ENCODE measurements around the gene PANK4. TPM values are rescaled to one million over a fixed set of nuclear protein-coding genes. Genes with fewer than 3 reads are reported as not detected.
"Not testable (repeated sequence)": the region's sequence is repeated elsewhere in the genome, so short reads cannot be mapped to it uniquely, and the experiment has no call there.

The PANK4 gene
- total and polyA plus RNA-seq, 9 donors: 19.7 to 30.2 (median 22.5) TPM

GRCh38 chr1:2463396-2463795, 63.0 kb downstream of the PANK4 start:
- Histone ChIP-seq H3K36me3 (ENCODE audit: control insufficient read depth, insufficient read depth, low read length) (no peaks in the 10 kb centered on the region), H3K4me1 (ENCODE audit: control insufficient read depth, insufficient read depth, low read length) (peaks cover 26% of the 10 kb centered on the region), H3K27me3 (ENCODE audit: control insufficient read depth, insufficient read depth, low read length) (peaks cover 42% of the 10 kb centered on the region), H3K4me3 (ENCODE audit: low read length) (no peak overlapping the region), H3K9me3 (replicated peaks; ENCODE audit: control insufficient read depth, low read depth, low read length) (no peaks in the 10 kb centered on the region), H3K27ac (ENCODE audit: low read length) (no peak overlapping the region)
- WGBS (ENCODE audit: insufficient coverage): 17% methylated on average over 13 of the region's 17 CpGs
- peak; percentile 53 for DNase-seq

- no peak for DNase-seq
- peaks cover 38% of the 10 kb centered on the region for H3K27me3 ChIP-seq (ENCODE audit: control insufficient read depth, insufficient read depth, low read length)
- H3K36me3 ChIP-seq (ENCODE audit: control insufficient read depth, insufficient read depth, low read length): no peaks in the 10 kb centered on the region
- WGBS (ENCODE audit: insufficient coverage): 27% methylated on average over 14 of the region's 15 CpGs
- no peak overlapping the region for H3K27ac ChIP-seq (ENCODE audit: low read length)
- peaks cover 26% of the 10 kb centered on the region for H3K4me1 ChIP-seq (ENCODE audit: control insufficient read depth, insufficient read depth, low read length)
- H3K9me3 ChIP-seq (replicated peaks; ENCODE audit: control insufficient read depth, low read depth, low read length): no peaks in the 10 kb centered on the region
- H3K4me3 ChIP-seq (ENCODE audit: low read length): no peak overlapping the region
Observed at GRCh38 chr1:2462819-2463218, 63.6 kb downstream of the PANK4 start.

DNA sequence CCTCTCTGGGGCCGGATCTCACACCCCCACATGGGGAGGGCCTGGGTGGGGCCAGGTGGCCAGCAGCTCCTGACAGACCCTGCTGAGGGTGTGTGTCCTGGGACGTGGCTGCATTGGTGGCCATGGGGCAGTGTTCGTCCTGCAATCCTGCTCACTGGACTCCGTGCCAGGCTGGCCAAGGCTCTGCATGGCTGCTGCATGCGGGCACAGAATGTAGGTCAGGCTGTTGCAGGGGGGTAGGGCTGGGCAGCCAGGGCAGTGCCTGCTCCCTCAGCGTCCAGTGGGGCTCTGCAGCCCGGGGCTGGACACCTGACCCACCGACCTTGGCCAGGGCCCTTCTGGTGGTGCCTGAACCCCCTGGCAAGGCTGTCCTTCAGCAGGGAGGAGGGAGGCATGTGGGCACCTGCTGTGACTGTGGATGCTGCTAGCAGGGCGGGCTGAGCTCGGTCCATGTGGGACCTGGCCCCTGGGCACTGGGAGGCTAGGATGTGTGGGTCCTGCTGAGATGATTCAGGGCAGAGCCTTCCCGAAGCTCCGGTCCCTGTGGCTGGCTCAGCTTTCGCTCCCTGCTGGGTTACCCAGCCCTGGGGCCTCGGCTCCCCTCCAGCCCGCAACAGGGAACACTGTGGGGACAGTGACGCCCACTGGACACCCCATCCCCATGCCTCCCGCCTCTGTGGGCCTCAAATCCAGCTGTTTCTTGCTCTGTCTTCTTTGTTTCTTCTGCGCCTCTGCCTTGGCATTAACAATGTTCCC, 65.2 kb downstream of the PANK4 start:
- H3K27me3 ChIP-seq (ENCODE audit: control insufficient read depth, insufficient read depth, low read length): peaks cover 28% of the 10 kb centered on the region

GRCh38 chr1:2460203-2460602, 66.2 kb downstream of the PANK4 start:
- Histone ChIP-seq H3K27ac (ENCODE audit: low read length) (no peak overlapping the region), H3K9me3 (replicated peaks; ENCODE audit: control insufficient read depth, low read depth, low read length) (no peaks in the 10 kb centered on the region), H3K36me3 (ENCODE audit: control insufficient read depth, insufficient read depth, low read length) (no peaks in the 10 kb centered on the region), H3K27me3 (ENCODE audit: control insufficient read depth, insufficient read depth, low read length) (peaks cover 28% of the 10 kb centered on the region), H3K4me1 (ENCODE audit: control insufficient read depth, insufficient read depth, low read length) (peaks cover 19% of the 10 kb centered on the region), H3K4me3 (ENCODE audit: low read length) (no peak overlapping the region)
- DNase-seq: no peak
- WGBS (ENCODE audit: insufficient coverage): 57% methylated on average over 6 of the region's 8 CpGs

More for the DNA sequence above, 65.2 kb downstream of the PANK4 start:
- Histone ChIP-seq H3K27ac (ENCODE audit: low read length) (no peak overlapping the region), H3K9me3 (replicated peaks; ENCODE audit: control insufficient read depth, low read depth, low read length) (no peaks in the 10 kb centered on the region), H3K4me1 (ENCODE audit: control insufficient read depth, insufficient read depth, low read length) (peaks cover 19% of the 10 kb centered on the region), H3K36me3 (ENCODE audit: control insufficient read depth, insufficient read depth, low read length) (no peaks in the 10 kb centered on the region), H3K4me3 (ENCODE audit: low read length) (no peak overlapping the region)
- DNase-seq: no peak
- 64% methylated on average over 16 of the region's 18 CpGs for WGBS (ENCODE audit: insufficient coverage)

DNA sequence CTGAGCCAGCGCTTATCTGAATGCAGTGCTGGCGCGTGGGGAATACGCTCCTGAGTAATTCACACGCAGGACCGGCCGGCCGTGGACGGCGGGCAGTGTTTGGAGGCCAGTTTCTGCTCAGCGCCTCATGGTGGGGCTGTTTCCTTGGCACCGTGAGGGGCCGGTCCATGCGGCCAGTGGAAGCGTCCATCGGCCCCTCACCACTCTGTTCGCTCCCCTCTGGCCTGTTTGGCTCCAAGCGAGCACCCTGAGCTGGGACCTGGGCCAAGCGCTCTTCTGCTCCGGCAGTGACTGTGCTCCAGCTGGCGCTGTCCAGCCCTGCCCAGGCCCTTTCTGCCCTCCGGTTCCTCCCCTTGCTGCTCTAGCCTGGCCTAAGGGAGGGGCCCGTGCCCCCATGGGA, 66.6 kb downstream of the PANK4 start:
- no peaks in the 10 kb centered on the region for H3K9me3 ChIP-seq (replicated peaks; ENCODE audit: control insufficient read depth, low read depth, low read length)
- no peak overlapping the region for H3K27ac ChIP-seq (ENCODE audit: low read length)
- peaks cover 24% of the 10 kb centered on the region for H3K27me3 ChIP-seq (ENCODE audit: control insufficient read depth, insufficient read depth, low read length)
- 50% methylated on average over 23 of the region's 23 CpGs for WGBS (ENCODE audit: insufficient coverage)
- H3K4me1 ChIP-seq (ENCODE audit: control insufficient read depth, insufficient read depth, low read length): peaks cover 19% of the 10 kb centered on the region
- no peaks in the 10 kb centered on the region for H3K36me3 ChIP-seq (ENCODE audit: control insufficient read depth, insufficient read depth, low read length)
- no peak overlapping the region for H3K4me3 ChIP-seq (ENCODE audit: low read length)
- DNase-seq: peak; percentile 61

- H3K9me3 ChIP-seq (replicated peaks; ENCODE audit: control insufficient read depth, low read depth, low read length); H3K36me3 ChIP-seq (ENCODE audit: control insufficient read depth, insufficient read depth, low read length); DNase-seq; H3K4me3 ChIP-seq (ENCODE audit: low read length); H3K27ac ChIP-seq (ENCODE audit: low read length): not testable (repeated sequence)
- peaks cover 19% of the 10 kb centered on the region for H3K27me3 ChIP-seq (ENCODE audit: control insufficient read depth, insufficient read depth, low read length)
- 93% methylated on average over 10 of the region's 16 CpGs for WGBS (ENCODE audit: insufficient coverage)
- peaks cover 19% of the 10 kb centered on the region for H3K4me1 ChIP-seq (ENCODE audit: control insufficient read depth, insufficient read depth, low read length)
Observed at GRCh38 chr1:2459102-2459753, 67.2 kb downstream of the PANK4 start.

GRCh38 chr1:2458687-2459086, 67.7 kb downstream of the PANK4 start:
- H3K9me3 ChIP-seq (replicated peaks; ENCODE audit: control insufficient read depth, low read depth, low read length): no peaks in the 10 kb centered on the region
- H3K4me3 ChIP-seq (ENCODE audit: low read length): no peak overlapping the region
- H3K4me1 ChIP-seq (ENCODE audit: control insufficient read depth, insufficient read depth, low read length): peaks cover 16% of the 10 kb centered on the region
- DNase-seq: no peak
- peaks cover 14% of the 10 kb centered on the region for H3K27me3 ChIP-seq (ENCODE audit: control insufficient read depth, insufficient read depth, low read length)
- no peaks in the 10 kb centered on the region for H3K36me3 ChIP-seq (ENCODE audit: control insufficient read depth, insufficient read depth, low read length)
- H3K27ac ChIP-seq (ENCODE audit: low read length): no peak overlapping the region
- WGBS (ENCODE audit: insufficient coverage): 67% methylated on average over 16 of the region's 18 CpGs

Other genes starting within 250 kb of the PANK4 start
- 8.0 TPM for gene MORN1, start 135.0 kb downstream of the PANK4 start, total RNA-seq
- 1 to 10 TPM; 4.3 to 9.3 (median 7.1) TPM for gene MORN1, start 135.0 kb downstream of the PANK4 start, polyA plus RNA-seq (ENCODE audit: insufficient read depth in 1 of 8, insufficient read length in 8 of 8, low replicate concordance in 1 of 8)
- 57.5 TPM for gene RER1, start 134.8 kb downstream of the PANK4 start, total RNA-seq
- 10 to 100 TPM; 66.7 to 86.6 (median 72.1) TPM for gene RER1, start 134.8 kb downstream of the PANK4 start, polyA plus RNA-seq (ENCODE audit: insufficient read depth in 1 of 8, insufficient read length in 8 of 8, low replicate concordance in 1 of 8)
- 18.3 TPM for gene PEX10, start 114.0 kb downstream of the PANK4 start, total RNA-seq
- gene PEX10, start 114.0 kb downstream of the PANK4 start, polyA plus RNA-seq (ENCODE audit: insufficient read depth in 1 of 8, insufficient read length in 8 of 8, low replicate concordance in 1 of 8): 10 to 100 TPM; 16.3 to 20.6 (median 19.1) TPM
- 0.35 TPM for gene PLCH2, start 50.3 kb downstream of the PANK4 start, total RNA-seq
- gene PLCH2, start 50.3 kb downstream of the PANK4 start, polyA plus RNA-seq (ENCODE audit: insufficient read depth in 1 of 8, insufficient read length in 8 of 8, low replicate concordance in 1 of 8): 1 to 10 TPM in 3 of 8 donors, under 1 TPM in 5; 0.41 to 3.4 (median 0.86) TPM
- gene HES5, start 3.7 kb upstream of the PANK4 start, total RNA-seq: 0.80 TPM
- gene HES5, start 3.7 kb upstream of the PANK4 start, polyA plus RNA-seq (ENCODE audit: insufficient read depth in 1 of 8, insufficient read length in 8 of 8, low replicate concordance in 1 of 8): 1 to 10 TPM in 1 of 8 donors, under 1 TPM in 6, not detected in 1; 0.29 to 1.1 (median 0.34) TPM
- gene TNFRSF14, start 29.8 kb upstream of the PANK4 start, total RNA-seq: 11.2 TPM
- 10 to 100 TPM; 11.0 to 33.8 (median 15.3) TPM for gene TNFRSF14, start 29.8 kb upstream of the PANK4 start, polyA plus RNA-seq (ENCODE audit: insufficient read depth in 1 of 8, insufficient read length in 8 of 8, low replicate concordance in 1 of 8)
- gene PRXL2B, start 60.2 kb upstream of the PANK4 start, total RNA-seq: 8.9 TPM
- gene PRXL2B, start 60.2 kb upstream of the PANK4 start, polyA plus RNA-seq (ENCODE audit: insufficient read depth in 1 of 8, insufficient read length in 8 of 8, low replicate concordance in 1 of 8): 10 to 100 TPM; 20.8 to 32.4 (median 24.3) TPM
- 0.31 TPM for gene MMEL1, start 106.4 kb upstream of the PANK4 start, total RNA-seq
- 1 to 10 TPM in 3 of 8 donors, under 1 TPM in 5; 0.29 to 1.2 (median 0.66) TPM for gene MMEL1, start 106.4 kb upstream of the PANK4 start, polyA plus RNA-seq (ENCODE audit: insufficient read depth in 1 of 8, insufficient read length in 8 of 8, low replicate concordance in 1 of 8)